Fibroblast of lung (primary cell): Measurements from ENCODE around the gene SLC24A3.

Experiments
- EZH2 ChIP-seq: IDR thresholded peaks from 2 replicates; pipeline ENCODE4 v1.5.1; 2012; ENCODE audit warnings: low read length, control low read depth, mild to moderate bottlenecking; ENCODE audit errors: missing control alignments
- TF ChIP-seq, protein P1 (sequence below), 2 donors: IDR thresholded peaks in 1 of 2; conservative IDR thresholded peaks in 1 of 2; 1 replicate in 1 of 2; 2 replicates in 1 of 2; pipeline ENCODE4 v1.5.1; 2011 to 2012; ENCODE audit warnings: low read length in 2 of 2, control low read depth in 1 of 2, inconsistent platforms in 1 of 2, low read depth in 1 of 2, mild to moderate bottlenecking in 1 of 2

GRCh38 chr20:19396460-19397081, 184.1 kb downstream of the SLC24A3 start:
- TF ChIP-seq, protein P1, sequence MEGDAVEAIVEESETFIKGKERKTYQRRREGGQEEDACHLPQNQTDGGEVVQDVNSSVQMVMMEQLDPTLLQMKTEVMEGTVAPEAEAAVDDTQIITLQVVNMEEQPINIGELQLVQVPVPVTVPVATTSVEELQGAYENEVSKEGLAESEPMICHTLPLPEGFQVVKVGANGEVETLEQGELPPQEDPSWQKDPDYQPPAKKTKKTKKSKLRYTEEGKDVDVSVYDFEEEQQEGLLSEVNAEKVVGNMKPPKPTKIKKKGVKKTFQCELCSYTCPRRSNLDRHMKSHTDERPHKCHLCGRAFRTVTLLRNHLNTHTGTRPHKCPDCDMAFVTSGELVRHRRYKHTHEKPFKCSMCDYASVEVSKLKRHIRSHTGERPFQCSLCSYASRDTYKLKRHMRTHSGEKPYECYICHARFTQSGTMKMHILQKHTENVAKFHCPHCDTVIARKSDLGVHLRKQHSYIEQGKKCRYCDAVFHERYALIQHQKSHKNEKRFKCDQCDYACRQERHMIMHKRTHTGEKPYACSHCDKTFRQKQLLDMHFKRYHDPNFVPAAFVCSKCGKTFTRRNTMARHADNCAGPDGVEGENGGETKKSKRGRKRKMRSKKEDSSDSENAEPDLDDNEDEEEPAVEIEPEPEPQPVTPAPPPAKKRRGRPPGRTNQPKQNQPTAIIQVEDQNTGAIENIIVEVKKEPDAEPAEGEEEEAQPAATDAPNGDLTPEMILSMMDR (conservative IDR thresholded peaks at IDR 0.05 in 1 of 2, IDR thresholded peaks at IDR 0.05 in 1 of 2; ENCODE audit: low read depth in 1 of 2, low read length in 2 of 2) = no peak
- no peak for TF ChIP-seq EZH2
